ENCODE results near the gene NPEPL1. TPM values are rescaled to one million over a fixed set of nuclear protein-coding genes. Genes with fewer than 3 reads are reported as not detected.

The NPEPL1 gene
- total and polyA plus RNA-seq, 11 donors: 18.1 to 33.4 (median 30.1) TPM

- Histone ChIP-seq H3K4me3 (no peak overlapping the region), H3K36me3 (peaks cover 0 to 77% (median 67%) of the 10 kb centered on the region in 9 donors), H3K9me3 (no peaks in the 10 kb centered on the region), H3K4me1 (no peaks in the 10 kb centered on the region), H3K27me3 (no peaks in the 10 kb centered on the region), H3K27ac (no peak overlapping the region)
- intact Hi-C loops (cut with DNase I): no loop called here
- 89 to 94% (median 92%) methylated on average over 8 of the region's 8 CpGs for WGBS, 4 donors
- no peak for ATAC-seq
- TF ChIP-seq POLR2A (IDR thresholded peaks at IDR 0.05) (no peak), CTCF (IDR thresholded peaks at IDR 0.05) (no peak)
- no peak for DNase-seq
Observed at GRCh38 chr20:58678806-58679205, 13.8 kb upstream of the NPEPL1 start.

GRCh38 chr20:58682656-58683531 lies 9.7 kb upstream of the NPEPL1 start:
- no peak overlapping the region for H3K4me3 ChIP-seq
- no peak overlapping the region for H3K27ac ChIP-seq
- no peaks in the 10 kb centered on the region for H3K4me1 ChIP-seq
- peaks cover 0 to 40% (median 26%) of the 10 kb centered on the region in 9 donors for H3K36me3 ChIP-seq
- no peaks in the 10 kb centered on the region for H3K9me3 ChIP-seq
- DNase-seq (no peak), ATAC-seq (no peak)
- no peaks in the 10 kb centered on the region for H3K27me3 ChIP-seq
- 92 to 95% (median 93%) methylated on average over 11 of the region's 11 CpGs for WGBS, 4 donors
- intact Hi-C loops (cut with DNase I): no loop called here
- no peak for TF ChIP-seq POLR2A (IDR thresholded peaks at IDR 0.05)
- no peak for TF ChIP-seq CTCF (IDR thresholded peaks at IDR 0.05)

DNA sequence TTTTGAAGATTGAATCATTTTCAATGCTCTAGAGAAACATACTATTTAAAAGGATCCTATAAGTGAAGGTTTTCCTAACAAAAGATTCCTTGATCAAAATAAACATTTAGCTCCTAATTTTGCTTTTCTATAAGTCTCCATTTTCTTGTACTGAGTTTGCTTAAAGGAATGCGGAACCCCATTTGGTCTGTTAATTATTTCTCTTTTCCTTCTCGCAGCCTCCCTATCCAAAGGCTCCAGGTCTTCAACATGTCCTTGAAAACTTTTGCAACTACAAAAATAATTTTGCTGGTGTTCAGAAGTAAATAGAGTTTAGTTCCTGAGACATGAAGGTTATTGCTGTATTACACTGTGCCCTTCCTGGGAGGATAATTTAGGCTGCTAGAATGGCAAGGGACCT lies 8.3 kb upstream of the NPEPL1 start:
- no peak overlapping the region for H3K27ac ChIP-seq
- intact Hi-C loops (cut with DNase I): no loop called here
- peaks cover 0 to 7% (median 0%) of the 10 kb centered on the region in 12 donors for H3K4me1 ChIP-seq
- no peaks in the 10 kb centered on the region for H3K9me3 ChIP-seq
- H3K36me3 ChIP-seq: peaks cover 0 to 28% (median 12%) of the 10 kb centered on the region in 9 donors
- 97 to 99% (median 98%) methylated on average over 2 of the region's 2 CpGs for WGBS, 4 donors
- no peak for TF ChIP-seq CTCF (IDR thresholded peaks at IDR 0.05)
- no peak for TF ChIP-seq POLR2A (IDR thresholded peaks at IDR 0.05)
- ATAC-seq (no peak), DNase-seq (no peak)
- H3K4me3 ChIP-seq: no peak overlapping the region
- no peaks in the 10 kb centered on the region for H3K27me3 ChIP-seq

DNA sequence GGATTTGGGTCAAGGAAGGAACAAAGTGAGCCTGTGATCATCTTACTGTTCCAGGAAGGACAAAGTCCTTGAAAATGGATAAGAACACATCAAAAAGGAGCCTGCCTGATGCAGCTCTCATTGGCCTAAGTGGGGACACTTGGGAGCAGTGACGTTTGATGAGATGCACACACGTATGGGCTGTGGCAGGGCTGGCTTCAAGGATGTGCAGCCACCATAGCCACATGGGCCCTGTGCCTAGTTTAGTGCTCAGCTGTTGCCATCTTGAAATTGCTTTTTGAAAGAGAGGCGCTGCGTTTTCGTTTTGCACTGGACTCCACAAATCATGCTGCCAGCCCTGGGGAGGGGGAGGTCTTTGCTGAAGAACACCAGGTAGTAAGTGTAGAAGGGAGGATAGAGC lies 6.6 kb upstream of the NPEPL1 start:
- no peak for TF ChIP-seq POLR2A (IDR thresholded peaks at IDR 0.05)
- no peak for TF ChIP-seq CTCF (IDR thresholded peaks at IDR 0.05)
- Histone ChIP-seq H3K27ac (no peak overlapping the region), H3K4me3 (no peak overlapping the region), H3K9me3 (no peaks in the 10 kb centered on the region), H3K36me3 (peaks cover 0 to 11% (median 0%) of the 10 kb centered on the region in 9 donors), H3K4me1 (peaks cover 0 to 17% (median 0%) of the 10 kb centered on the region in 12 donors), H3K27me3 (no peaks in the 10 kb centered on the region)
- DNase-seq (peak in 1 of 5 donors; percentile 19), ATAC-seq (no peak)
- 90 to 96% (median 91%) methylated on average over 5 of the region's 5 CpGs for WGBS, 4 donors
- intact Hi-C loops (cut with DNase I): no loop called here
